ENCODE data around the gene UNC79.

UNC79 gene

GRCh38 chr14:93691042-93691780 lies 260.5 kb downstream of the UNC79 start:
- TF ChIP-seq CTCF (IDR thresholded peaks at IDR 0.05; ENCODE audit: insufficient read depth, low read length, poor library complexity, severe bottlenecking): no peak
- no peaks in the 10 kb centered on the region for H3K36me3 ChIP-seq (ENCODE audit: control insufficient read depth, insufficient read depth, low read length)
- no peak for DNase-seq (ENCODE audit: extremely low read depth, insufficient read length)
- no peaks in the 10 kb centered on the region for H3K27me3 ChIP-seq (replicated peaks; ENCODE audit: control insufficient read depth, insufficient read depth, low read length)
- no peak overlapping the region for H3K4me3 ChIP-seq (replicated peaks; ENCODE audit: low read depth, low read length)

GRCh38 chr14:93693914-93694313 lies 263.2 kb downstream of the UNC79 start:
- no peak for TF ChIP-seq CTCF (IDR thresholded peaks at IDR 0.05; ENCODE audit: insufficient read depth, low read length, poor library complexity, severe bottlenecking)
- no peaks in the 10 kb centered on the region for H3K27me3 ChIP-seq (replicated peaks; ENCODE audit: control insufficient read depth, insufficient read depth, low read length)
- no peak overlapping the region for H3K4me3 ChIP-seq (replicated peaks; ENCODE audit: low read depth, low read length)
- no peak for DNase-seq (ENCODE audit: extremely low read depth, insufficient read length)
- H3K36me3 ChIP-seq (ENCODE audit: control insufficient read depth, insufficient read depth, low read length): no peaks in the 10 kb centered on the region

GRCh38 chr14:93700928-93701327 lies 270.2 kb downstream of the UNC79 start:
- DNase-seq (ENCODE audit: extremely low read depth, insufficient read length): no peak
- Histone ChIP-seq H3K27me3 (replicated peaks; ENCODE audit: control insufficient read depth, insufficient read depth, low read length) (no peaks in the 10 kb centered on the region; the same call in none of the 2 replicates), H3K4me3 (replicated peaks; ENCODE audit: low read depth, low read length) (no peak overlapping the region), H3K36me3 (ENCODE audit: control insufficient read depth, insufficient read depth, low read length) (no peaks in the 10 kb centered on the region)
- TF ChIP-seq CTCF (IDR thresholded peaks at IDR 0.05; ENCODE audit: insufficient read depth, low read length, poor library complexity, severe bottlenecking): no peak

GRCh38 chr14:93701562-93701961 lies 270.8 kb downstream of the UNC79 start:
- no peak for TF ChIP-seq CTCF (IDR thresholded peaks at IDR 0.05; ENCODE audit: insufficient read depth, low read length, poor library complexity, severe bottlenecking)
- no peak for DNase-seq (ENCODE audit: extremely low read depth, insufficient read length)
- no peaks in the 10 kb centered on the region; the same call in none of the 2 replicates for H3K27me3 ChIP-seq (replicated peaks; ENCODE audit: control insufficient read depth, insufficient read depth, low read length)
- H3K4me3 ChIP-seq (replicated peaks; ENCODE audit: low read depth, low read length): no peak overlapping the region
- H3K36me3 ChIP-seq (ENCODE audit: control insufficient read depth, insufficient read depth, low read length): no peaks in the 10 kb centered on the region

- DNase-seq (ENCODE audit: extremely low read depth, insufficient read length): no peak
- Histone ChIP-seq H3K4me3 (replicated peaks; ENCODE audit: low read depth, low read length) (no peak overlapping the region), H3K27me3 (replicated peaks; ENCODE audit: control insufficient read depth, insufficient read depth, low read length) (no peaks in the 10 kb centered on the region; the same call in none of the 2 replicates), H3K36me3 (ENCODE audit: control insufficient read depth, insufficient read depth, low read length) (no peaks in the 10 kb centered on the region)
- no peak for TF ChIP-seq CTCF (IDR thresholded peaks at IDR 0.05; ENCODE audit: insufficient read depth, low read length, poor library complexity, severe bottlenecking)
These were observed 272.2 kb downstream of the UNC79 start for GRCh38 chr14:93702946-93703345.
